ENCODE measurements around the gene LGALSL. TPM values are rescaled to one million over a fixed set of nuclear protein-coding genes. Genes with fewer than 3 reads are reported as not detected.

LGALSL gene
- total RNA-seq, 1 donor from 2014 or later = 1.5 TPM

GRCh38 chr2:64426183-64426952 lies 27.6 kb upstream of the LGALSL start:
- CTCF ChIA-PET = no interaction called here
- POLR2A ChIA-PET = no interaction called here
- no peak for TF ChIP-seq CTCF (IDR thresholded peaks at IDR 0.05)
- intact Hi-C loops (cut with micrococcal nuclease) = no loop called here
- Mint-ChIP-seq H3K36me3 (ENCODE audit: low read depth) (no peaks in the 10 kb centered on the region), H3K4me1 (no peaks in the 10 kb centered on the region), H3K27me3 (peaks cover 2% of the 10 kb centered on the region), H3K9me3 (no peaks in the 10 kb centered on the region), H3K27ac (no peak overlapping the region), H3K4me3 (no peak overlapping the region)
- no peak for ATAC-seq (ENCODE audit: low read depth)
- no peak for DNase-seq

- Mint-ChIP-seq H3K9me3 (no peaks in the 10 kb centered on the region), H3K27me3 (peaks cover 10% of the 10 kb centered on the region), H3K4me3 (no peak overlapping the region), H3K4me1 (no peaks in the 10 kb centered on the region), H3K36me3 (ENCODE audit: low read depth) (no peaks in the 10 kb centered on the region), H3K27ac (no peak overlapping the region)
- TF ChIP-seq CTCF (IDR thresholded peaks at IDR 0.05) = no peak
- ATAC-seq (ENCODE audit: low read depth) (no peak), DNase-seq (no peak)
- intact Hi-C loops (cut with micrococcal nuclease) = no loop called here
- CTCF ChIA-PET = no interaction called here
- POLR2A ChIA-PET = no interaction called here
Observed at GRCh38 chr2:64434039-64434657, 19.8 kb upstream of the LGALSL start.

GRCh38 chr2:64437883-64438282 lies 16.1 kb upstream of the LGALSL start:
- Mint-ChIP-seq H3K4me3 (no peak overlapping the region), H3K9me3 (no peaks in the 10 kb centered on the region), H3K4me1 (no peaks in the 10 kb centered on the region), H3K36me3 (ENCODE audit: low read depth) (no peaks in the 10 kb centered on the region), H3K27me3 (peaks cover 18% of the 10 kb centered on the region), H3K27ac (no peak overlapping the region)
- DNase-seq (no peak), ATAC-seq (ENCODE audit: low read depth) (no peak)
- ChIA-PET CTCF (no interaction called here), POLR2A (no interaction called here)
- intact Hi-C loops (cut with micrococcal nuclease) = no loop called here
- no peak for TF ChIP-seq CTCF (IDR thresholded peaks at IDR 0.05)

- peaks cover 14% of the 10 kb centered on the region for H3K27me3 Mint-ChIP-seq
- H3K9me3 Mint-ChIP-seq = no peaks in the 10 kb centered on the region
- no peaks in the 10 kb centered on the region for H3K36me3 Mint-ChIP-seq (ENCODE audit: low read depth)
- intact Hi-C loops (cut with micrococcal nuclease) = no loop called here
- DNase-seq = no peak
- H3K4me1 Mint-ChIP-seq = no peaks in the 10 kb centered on the region
- H3K4me3 Mint-ChIP-seq = no peak overlapping the region
- no peak for ATAC-seq (ENCODE audit: low read depth)
- no peak for TF ChIP-seq CTCF (IDR thresholded peaks at IDR 0.05)
- POLR2A ChIA-PET = no interaction called here
- CTCF ChIA-PET = no interaction called here
- no peak overlapping the region for H3K27ac Mint-ChIP-seq
Observed at GRCh38 chr2:64439194-64439593, 14.8 kb upstream of the LGALSL start.

GRCh38 chr2:64440843-64441242 lies 13.1 kb upstream of the LGALSL start:
- CTCF ChIA-PET = no interaction called here
- no peak for TF ChIP-seq CTCF (IDR thresholded peaks at IDR 0.05)
- Mint-ChIP-seq H3K4me3 (no peak overlapping the region), H3K9me3 (no peaks in the 10 kb centered on the region), H3K4me1 (no peaks in the 10 kb centered on the region), H3K36me3 (ENCODE audit: low read depth) (no peaks in the 10 kb centered on the region), H3K27ac (no peak overlapping the region), H3K27me3 (peaks cover 13% of the 10 kb centered on the region)
- DNase-seq = no peak
- POLR2A ChIA-PET = no interaction called here
- no peak for ATAC-seq (ENCODE audit: low read depth)
- intact Hi-C loops (cut with micrococcal nuclease) = no loop called here

Data from activated B cell treated with CpG ODN at 0.5 μM for 24 hours (primary cell).